GM21576 (cell line): Measurements from ENCODE around the gene CPPED1.

ENCODE experiments used
- ATAC-seq: cut with Tn5 transposase; IDR thresholded peaks from one replicate; pipeline ENCODE4 v1.9.1; 2021; ENCODE audit warnings: mild to moderate bottlenecking, moderate library complexity; ENCODE audit not compliant: unreplicated experiment

CPPED1 gene

DNA sequence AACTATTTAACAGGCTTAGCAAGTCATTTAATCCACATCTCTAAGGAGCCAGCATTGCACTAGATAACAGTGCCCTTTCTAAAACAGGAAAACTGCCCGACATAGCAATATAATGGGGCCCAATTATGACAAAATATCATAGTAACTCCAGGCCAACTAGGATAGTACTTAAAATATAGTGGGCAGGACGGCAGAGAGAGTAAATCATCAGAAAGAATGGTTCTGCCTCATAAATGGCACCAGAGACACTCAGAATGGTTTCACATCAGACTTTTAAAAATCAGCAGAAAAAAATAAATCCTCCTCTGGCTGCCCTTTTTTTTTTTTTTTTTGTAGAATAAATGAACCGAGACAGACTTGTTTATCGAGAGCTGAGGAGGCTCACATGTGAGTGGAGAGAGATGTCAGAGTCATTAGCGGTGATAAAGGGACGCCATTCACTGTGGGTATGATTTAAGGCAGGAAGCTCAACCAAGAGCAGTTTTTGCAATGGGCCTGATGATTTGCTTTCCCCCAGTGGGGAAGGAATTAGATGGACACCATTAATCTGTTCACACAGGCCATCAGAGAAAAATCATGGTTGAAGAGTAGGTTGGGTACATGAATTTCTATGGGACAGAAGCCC is 62.6 kb downstream of the CPPED1 start:
- ATAC-seq = no peak

DNA sequence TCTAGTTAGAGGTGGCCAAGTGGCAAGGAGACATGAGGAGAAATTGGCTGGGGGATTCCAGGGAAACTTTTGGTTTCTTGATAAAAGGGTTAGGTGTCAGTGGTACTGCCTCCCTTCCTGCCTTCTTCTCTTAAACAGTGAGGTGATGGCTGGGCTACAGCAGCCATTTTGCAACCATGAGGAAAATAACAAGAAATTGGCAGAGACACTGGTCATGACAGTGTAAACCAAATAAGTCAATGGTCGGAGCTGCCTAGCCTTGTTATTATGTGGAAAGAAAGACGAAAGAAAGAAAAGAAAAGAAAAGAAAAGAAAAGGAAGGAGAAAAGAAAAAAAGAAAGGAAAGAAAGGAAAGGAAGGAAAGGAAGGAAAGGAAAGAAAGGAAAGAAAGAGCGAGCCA is 63.9 kb downstream of the CPPED1 start:
- no peak for ATAC-seq

- ATAC-seq = no peak
Measured at GRCh38 chr16:12737563-12737962, 66.1 kb downstream of the CPPED1 start.

DNA sequence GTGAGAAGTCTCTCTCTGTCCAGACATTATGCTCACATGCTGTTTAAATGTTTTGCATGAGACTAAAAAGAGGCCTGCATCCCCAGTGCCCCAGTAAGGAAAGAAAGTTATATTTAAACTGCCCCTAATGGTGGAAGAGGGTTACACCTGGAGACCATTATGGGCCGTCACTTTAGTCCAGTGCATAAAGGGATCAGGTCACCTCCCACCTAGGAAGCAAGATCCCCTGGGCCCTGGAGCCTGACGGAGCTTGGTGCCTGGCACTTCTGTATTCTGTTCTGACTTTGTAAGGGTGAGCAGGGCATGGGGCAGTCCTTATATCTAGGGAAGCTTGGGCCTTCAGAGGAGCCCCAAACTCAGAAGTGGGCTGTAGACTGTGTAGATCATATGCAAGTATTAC is 67.9 kb downstream of the CPPED1 start:
- ATAC-seq = no peak

- ATAC-seq = no peak
Measured at GRCh38 chr16:12732600-12732999, 71.1 kb downstream of the CPPED1 start.

GRCh38 chr16:12729448-12729847 is 74.2 kb downstream of the CPPED1 start:
- ATAC-seq = no peak

DNA sequence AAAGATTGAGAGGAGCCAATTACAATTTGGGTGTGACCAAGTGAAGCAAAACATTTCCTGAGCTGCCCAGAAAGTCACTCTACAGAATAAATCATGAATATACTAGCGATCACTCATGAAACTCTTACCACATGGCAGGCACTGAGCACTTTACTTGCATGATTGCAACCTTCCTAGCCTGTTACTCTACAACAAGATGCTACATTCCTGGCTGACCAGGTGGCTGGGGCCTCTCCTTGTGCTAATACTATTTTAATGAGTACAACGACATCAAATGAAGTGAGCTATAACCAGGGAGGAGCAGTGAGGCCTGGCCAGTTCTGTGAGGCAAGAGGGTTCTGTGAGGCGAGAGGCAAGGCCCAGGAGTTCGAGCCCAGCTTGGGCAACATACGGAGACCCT is 75.2 kb downstream of the CPPED1 start:
- no peak for ATAC-seq

GRCh38 chr16:12724226-12724625 is 79.5 kb downstream of the CPPED1 start:
- ATAC-seq = no peak

DNA sequence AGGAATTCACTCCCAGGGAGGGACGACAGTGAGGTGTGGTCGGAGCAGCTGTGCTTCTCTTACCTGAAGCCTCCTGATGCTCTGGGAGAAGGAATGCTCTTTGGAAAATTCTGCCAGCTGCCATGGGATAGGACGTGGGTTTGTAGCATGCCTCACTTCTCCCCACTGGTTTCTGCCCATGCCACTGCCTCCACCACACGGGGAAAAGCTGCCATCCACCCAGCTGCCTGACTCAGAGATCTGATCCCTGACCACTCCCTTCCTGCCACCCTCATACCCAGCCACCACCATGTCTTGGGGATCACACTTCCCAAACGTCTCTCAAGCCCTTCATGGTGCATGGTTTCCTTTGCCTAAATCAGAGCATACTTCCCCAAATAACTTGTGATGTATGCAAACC is 80.0 kb downstream of the CPPED1 start:
- no peak for ATAC-seq

- ATAC-seq = no peak
Measured at GRCh38 chr16:12721841-12722421, 81.8 kb downstream of the CPPED1 start.

DNA sequence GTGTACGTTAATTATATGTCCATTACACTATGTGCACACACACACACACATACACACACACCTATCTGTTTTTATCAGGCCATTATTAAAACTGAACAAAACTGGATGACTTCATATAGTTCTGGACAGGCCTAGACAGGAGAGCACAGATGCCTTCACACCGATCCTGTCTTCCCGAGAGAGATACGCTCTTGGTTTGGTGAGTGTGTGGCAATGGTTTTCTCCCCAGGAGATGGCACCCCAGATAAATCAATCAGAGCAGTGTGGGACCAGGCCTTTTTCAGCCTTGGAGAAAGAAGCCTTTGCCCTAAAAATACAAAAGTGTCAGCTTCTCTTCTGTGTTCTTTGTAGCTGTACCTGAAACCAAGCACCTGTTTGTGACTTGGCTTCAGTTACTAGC is 83.7 kb downstream of the CPPED1 start:
- no peak for ATAC-seq

DNA sequence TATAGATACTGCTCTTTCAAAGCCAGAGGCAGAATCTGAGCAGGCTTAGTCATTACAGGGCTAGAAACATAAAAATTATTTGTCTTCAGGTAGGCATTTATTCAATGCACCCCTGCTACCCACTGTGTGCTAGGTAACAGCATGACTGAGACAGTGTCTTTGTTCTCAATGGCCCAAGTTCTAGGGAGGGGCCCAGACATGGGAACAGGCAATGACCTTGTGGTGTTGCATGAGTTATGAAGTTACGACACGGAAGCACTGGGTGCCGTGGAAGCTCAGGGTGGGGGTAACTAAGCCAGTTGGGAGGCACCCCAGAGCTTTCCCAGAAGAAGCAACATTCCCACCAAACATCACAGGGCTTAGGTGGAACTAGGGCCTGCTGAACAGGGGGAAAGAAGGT is 87.0 kb downstream of the CPPED1 start:
- no peak for ATAC-seq

GRCh38 chr16:12709807-12710206 is 93.9 kb downstream of the CPPED1 start:
- no peak for ATAC-seq

DNA sequence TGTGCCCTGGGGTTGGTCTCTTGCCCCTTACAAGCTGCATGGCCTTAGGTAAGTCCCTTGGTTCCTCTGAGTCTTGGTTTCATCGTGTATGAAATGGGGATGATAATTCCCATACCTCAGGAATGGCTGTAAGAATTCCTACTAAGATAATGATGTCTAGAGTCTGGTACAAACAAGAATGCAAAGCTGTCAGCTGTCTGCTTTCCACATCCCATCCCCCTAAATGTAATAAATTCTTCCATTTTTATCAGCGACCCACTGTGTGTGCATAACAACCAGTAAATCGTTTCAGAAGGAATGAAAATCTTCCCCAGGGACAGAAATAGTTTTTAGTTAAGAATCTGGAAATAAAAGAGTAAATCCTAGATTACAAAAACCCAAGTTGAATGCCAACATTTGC is 95.4 kb downstream of the CPPED1 start:
- ATAC-seq = no peak

DNA sequence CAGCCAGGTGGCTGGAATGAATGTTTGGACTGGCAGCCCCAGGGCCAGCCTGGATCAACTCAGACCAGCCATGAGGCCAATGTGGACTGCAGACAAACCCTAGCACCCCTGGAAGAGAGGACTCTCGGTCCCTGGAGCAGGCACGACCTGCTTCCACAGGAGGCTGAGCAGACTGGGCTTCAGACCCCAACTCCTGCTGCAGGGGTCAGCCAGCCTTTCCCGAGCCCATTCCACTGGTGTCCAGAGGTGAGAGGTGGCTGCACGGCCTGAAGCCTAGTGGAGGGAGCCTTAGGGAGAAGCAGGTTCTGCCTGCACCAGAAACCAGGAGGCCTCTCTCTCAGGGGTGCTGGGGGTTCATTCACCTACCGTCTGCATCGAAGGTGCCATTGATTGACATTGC is 97.1 kb downstream of the CPPED1 start:
- no peak for ATAC-seq

DNA sequence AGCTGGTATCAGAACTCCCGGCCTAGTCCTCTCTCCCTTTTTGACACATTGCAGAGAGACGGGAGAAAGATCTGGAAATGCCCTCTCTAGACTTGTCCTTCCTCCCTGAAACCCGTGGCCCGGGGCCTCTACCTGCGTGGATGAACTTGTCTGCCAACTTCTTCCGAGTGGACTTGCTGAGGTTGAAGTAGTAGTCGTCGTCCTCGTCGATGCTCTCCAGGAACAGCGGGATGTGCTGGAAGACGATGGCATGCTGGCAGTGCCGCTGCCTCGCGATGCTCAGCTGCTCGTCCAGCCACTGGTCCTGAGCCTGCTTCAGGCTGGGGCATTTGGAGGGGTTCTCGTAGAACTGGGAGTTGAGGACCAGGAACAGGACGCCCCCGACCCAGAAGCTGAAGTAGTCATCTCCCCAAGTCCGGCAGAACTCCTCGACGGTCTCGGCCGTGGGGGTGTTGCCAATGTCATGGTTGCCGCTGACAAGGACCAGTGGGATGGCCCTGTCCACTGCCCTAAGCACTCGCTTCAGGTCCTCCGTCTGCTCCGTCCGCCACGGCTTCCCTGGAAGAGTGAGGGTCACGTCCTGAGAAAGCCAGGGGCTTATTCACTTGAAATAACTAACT is 99.1 kb downstream of the CPPED1 start:
- no peak for ATAC-seq

DNA sequence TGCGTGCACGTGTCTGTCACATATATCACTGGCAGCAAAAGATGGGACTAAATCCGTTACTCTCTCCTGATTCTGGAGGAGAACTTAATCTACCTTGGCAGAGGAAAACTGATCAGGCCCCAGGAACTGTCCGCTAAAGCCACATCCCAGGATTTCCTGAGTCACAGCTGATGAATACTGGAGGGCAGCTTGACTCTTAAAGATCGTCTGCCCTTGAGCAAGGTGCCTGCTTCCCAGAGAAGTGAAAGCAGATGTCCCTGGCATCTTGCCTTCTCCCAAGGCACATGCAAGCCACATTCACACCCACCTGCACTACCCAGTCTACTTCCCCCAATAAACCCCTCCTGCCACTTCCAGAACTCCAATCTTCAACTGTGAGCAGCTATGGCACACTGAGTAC is 99.8 kb downstream of the CPPED1 start:
- no peak for ATAC-seq

DNA sequence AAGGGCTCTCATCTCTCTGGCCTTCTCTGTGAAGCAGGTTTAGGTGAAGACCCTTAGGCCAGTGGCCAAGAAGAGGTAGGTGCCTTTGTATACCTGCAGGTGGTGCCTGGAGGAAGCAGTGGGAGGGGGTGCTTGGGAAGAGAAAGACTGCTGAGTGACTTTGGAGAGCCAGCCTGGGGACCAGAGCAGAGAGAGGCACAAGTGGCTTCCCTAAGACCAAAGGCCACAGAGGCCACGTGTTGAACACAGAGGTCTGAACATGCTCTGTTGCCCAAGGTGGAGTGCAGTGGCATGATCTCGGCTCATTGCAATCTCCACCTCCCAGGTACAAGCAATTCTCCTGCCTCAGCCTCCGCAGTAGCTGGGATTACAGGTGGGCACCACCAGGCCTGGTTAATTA is 103.5 kb downstream of the CPPED1 start:
- ATAC-seq = no peak

DNA sequence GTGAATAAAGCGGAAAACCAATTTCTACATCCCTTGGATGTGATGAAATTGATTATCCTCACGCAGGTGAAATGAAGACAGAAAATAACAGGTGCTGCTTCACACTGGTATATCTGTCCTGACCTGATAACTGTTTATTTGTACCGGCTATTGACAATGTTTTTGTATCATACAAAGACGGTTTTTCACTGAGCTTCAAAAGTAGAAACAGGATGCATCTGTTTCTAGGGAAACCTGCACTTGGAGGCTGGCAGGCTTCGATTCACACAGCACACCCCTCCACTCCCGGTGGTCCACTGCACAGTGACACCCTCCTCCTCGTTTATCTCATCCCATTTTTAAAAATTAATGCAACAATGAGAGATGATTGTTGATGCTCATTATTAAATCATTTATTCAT is 104.5 kb downstream of the CPPED1 start:
- ATAC-seq = no peak

DNA sequence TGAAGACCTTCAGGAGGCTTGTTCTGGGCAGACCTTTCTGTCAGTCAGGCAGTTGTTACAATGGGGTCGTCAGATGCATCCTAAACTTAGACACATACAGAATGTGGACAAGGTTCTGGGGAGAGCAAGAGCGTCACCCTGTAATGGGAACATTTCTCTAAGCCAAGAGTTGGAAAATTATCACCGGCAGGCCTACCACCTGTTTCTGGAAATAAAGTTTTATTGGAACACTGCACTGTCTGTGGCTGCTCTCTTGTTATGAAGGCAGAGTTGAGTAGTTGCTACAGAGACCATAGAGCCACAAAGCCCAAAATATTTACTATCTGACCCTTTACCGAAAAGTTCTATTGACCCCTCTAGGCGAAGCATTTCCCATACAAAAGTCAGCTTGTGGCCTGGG is 106.2 kb downstream of the CPPED1 start:
- ATAC-seq = no peak

DNA sequence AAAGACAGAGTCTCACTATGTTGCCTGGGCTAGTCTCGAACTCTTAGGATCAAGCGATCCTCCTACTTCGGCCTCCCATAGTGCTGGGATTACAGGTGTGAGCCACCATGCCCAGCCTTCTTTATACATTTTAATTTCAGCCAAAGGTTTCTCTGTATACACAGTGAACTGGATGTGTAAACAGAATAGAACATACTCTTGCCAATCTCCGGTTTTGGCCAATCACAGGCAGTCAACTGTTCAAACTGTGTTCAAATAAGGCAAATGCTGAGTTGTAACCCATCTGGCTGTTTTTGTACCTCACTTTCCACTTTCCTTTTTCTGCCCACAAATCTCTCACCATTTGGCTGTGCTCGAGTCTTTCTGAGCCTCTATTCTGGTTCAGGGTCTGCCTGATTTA is 108.2 kb downstream of the CPPED1 start:
- ATAC-seq = no peak

GRCh38 chr16:12690024-12690423 is 113.7 kb downstream of the CPPED1 start:
- no peak for ATAC-seq
